GM20000 (cell line): ENCODE data around the gene ENO2.

Experiments used
- DNase-seq: peaks from one replicate; pipeline ENCODE4 v3.0.0; 2012; ENCODE audit warnings: low spot score
- CTCF ChIP-seq: IDR thresholded peaks from 2 replicates; pipeline ENCODE4 v1.5.1; 2012; ENCODE audit warnings: mild to moderate bottlenecking, control low read depth; ENCODE audit errors: extremely low read depth, missing control alignments

Gene ENO2

GRCh38 chr12:6928703-6929407 is 14.5 kb downstream of the ENO2 start:
- DNase-seq, result no peak
- no peak for TF ChIP-seq CTCF

DNA sequence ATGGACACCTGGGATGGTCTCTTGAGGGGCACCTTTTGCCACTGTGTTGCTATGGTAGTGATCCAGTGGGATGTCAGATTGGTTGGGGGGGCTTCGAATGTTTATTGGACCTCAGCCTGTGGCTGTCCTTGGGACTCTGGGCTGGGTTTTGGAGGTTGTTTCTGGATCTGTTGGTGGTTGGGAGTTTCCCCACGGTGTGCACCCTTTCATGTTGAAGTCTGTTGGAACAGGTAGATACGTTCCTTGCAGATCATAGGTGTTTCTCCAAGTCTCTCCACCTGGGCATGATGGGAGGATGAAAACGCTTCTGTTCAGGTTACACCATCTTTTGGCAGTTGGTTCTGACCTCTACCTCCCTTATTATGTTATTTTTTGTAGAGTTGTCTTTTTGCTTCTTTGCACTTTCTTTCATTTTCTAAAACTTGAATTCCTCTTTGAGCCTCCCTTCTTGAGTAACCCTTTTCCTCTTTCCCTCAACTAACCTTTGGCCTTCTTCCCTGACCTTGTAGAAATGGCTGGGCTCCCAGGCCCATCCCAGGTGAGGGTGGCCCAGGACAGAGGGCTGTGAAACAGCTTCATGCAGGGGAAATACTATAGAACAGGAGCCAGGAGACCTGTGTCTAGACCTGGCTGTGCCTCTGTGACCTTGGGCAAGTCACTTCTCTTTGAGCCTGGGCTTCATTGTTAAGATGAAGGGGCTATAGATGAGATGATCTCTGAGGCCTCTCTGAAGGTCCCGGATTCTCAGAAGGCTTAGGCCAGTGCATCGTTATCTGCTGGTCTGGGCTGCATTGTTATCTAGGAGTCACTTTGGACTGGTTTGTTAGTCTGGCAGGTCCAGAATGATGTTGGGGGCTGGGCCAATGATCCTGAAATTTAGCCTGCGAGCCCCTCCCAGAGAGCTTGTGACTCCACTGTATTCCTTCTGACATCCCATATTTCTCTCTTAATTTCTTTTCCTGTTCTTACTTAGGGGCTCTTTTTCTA is 15.4 kb downstream of the ENO2 start:
- TF ChIP-seq CTCF, result no peak
- no peak for DNase-seq

- no peak for DNase-seq
- no peak for TF ChIP-seq CTCF
Observed at GRCh38 chr12:6932766-6933165, 18.4 kb downstream of the ENO2 start.

DNA sequence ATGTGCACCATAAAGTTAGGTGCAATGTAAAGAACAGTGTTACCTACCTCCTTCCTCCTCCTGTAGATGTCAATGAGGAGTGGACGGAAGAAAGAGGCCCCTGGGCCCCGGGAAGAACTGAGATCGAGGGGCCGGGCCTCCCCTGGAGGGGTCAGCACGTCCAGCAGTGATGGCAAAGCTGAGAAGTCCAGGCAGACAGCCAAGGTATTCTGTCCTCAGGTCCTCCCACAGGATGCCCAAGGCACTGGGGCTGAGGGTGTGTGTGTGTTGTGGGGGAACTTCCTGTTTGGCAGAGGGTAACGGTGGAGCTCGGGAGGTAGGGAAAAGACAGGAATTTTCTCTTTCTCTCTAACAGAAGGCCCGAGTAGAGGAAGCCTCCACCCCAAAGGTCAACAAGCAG is 19.7 kb downstream of the ENO2 start:
- no peak for TF ChIP-seq CTCF
- no peak for DNase-seq

- DNase-seq, result no peak
- TF ChIP-seq CTCF, result no peak
Observed at GRCh38 chr12:6935371-6936193, 21.2 kb downstream of the ENO2 start.

DNA sequence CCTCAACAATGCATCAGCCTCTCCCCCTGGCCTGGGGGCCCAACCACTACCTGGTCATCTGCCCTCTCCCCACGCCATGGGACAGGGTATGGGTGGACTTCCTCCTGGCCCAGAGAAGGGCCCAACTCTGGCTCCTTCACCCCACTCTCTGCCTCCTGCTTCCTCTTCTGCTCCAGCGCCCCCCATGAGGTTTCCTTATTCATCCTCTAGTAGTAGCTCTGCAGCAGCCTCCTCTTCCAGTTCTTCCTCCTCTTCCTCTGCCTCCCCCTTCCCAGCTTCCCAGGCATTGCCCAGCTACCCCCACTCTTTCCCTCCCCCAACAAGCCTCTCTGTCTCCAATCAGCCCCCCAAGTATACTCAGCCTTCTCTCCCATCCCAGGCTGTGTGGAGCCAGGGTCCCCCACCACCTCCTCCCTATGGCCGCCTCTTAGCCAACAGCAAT is 21.8 kb downstream of the ENO2 start:
- DNase-seq, result no peak
- TF ChIP-seq CTCF, result no peak
